Neural cell (in vitro differentiated cells): Measurements from ENCODE around the gene SEMG2. TPM values are rescaled to one million over a fixed set of nuclear protein-coding genes. Genes with fewer than 3 reads are reported as not detected.

Source experiments
- H2AFZ ChIP-seq: fragments of 200-600, 300-800 bp; sonication (generic), shearing (Covaris generic); 2 replicates; pipeline ENCODE4 v1.6.0; 2014; ENCODE audit warnings: low read depth, mild to moderate bottlenecking, antibody characterized with exemption, low read length, moderate library complexity
- H3F3A ChIP-seq: fragments of 200-600 bp; shearing (Covaris generic); 2 replicates; pipeline ENCODE4 v1.6.1; 2016; ENCODE audit warnings: mild to moderate bottlenecking, moderate library complexity, mixed read lengths, antibody characterized with exemption, low read length; ENCODE audit not compliant: insufficient read depth, poor library complexity, severe bottlenecking
- H3K27ac ChIP-seq: fragments of 200-600, 300-800 bp; sonication (generic), shearing (Covaris generic); 2 replicates; pipeline ENCODE4 v1.5.1; 2014; ENCODE audit warnings: mild to moderate bottlenecking, low read length, moderate library complexity
- H3K27me3 ChIP-seq: fragments of 300-800, 200-600 bp; sonication (generic), shearing (Covaris generic); 2 replicates; pipeline ENCODE4 v1.6.0; 2014; ENCODE audit warnings: mild to moderate bottlenecking, low read depth, low read length, moderate library complexity; ENCODE audit not compliant: insufficient read depth
- H3K36me3 ChIP-seq: fragments of 300-800, 200-600 bp; sonication (generic), shearing (Covaris generic); 2 replicates; pipeline ENCODE4 v1.5.1; 2014; ENCODE audit warnings: mild to moderate bottlenecking, antibody characterized with exemption, low read length, moderate library complexity; ENCODE audit not compliant: insufficient read depth
- H3K4me2 ChIP-seq: fragments of 300-800, 200-600 bp; sonication (generic), shearing (Covaris generic); 2 replicates; pipeline ENCODE4 v1.6.0; 2014; ENCODE audit warnings: mild to moderate bottlenecking, low read length
- H3K4me3 ChIP-seq: fragments of 300-800, 200-600 bp; sonication (generic), shearing (Covaris generic); 2 replicates; pipeline ENCODE4 v1.5.1; 2014; ENCODE audit warnings: mild to moderate bottlenecking, low read length, moderate library complexity
- H3K79me2 ChIP-seq: fragments of 200-600 bp; shearing (Covaris generic); replicated peaks from 2 replicates; pipeline ENCODE4 v1.6.0; 2014; ENCODE audit warnings: mild to moderate bottlenecking, low read length, moderate library complexity; ENCODE audit not compliant: insufficient read depth
- H3K9ac ChIP-seq: fragments of 300-800, 200-600 bp; sonication (generic), shearing (Covaris generic); 2 replicates; pipeline ENCODE4 v1.6.1; 2016; ENCODE audit warnings: mild to moderate bottlenecking, low read length, mixed read lengths
- H3K9me2 ChIP-seq: fragments of 200-600 bp; shearing (Covaris generic); 2 replicates; pipeline ENCODE4 v1.6.1; 2016; ENCODE audit warnings: mild to moderate bottlenecking, low read length, mixed read lengths; ENCODE audit not compliant: insufficient read depth
- H3K9me3 ChIP-seq: fragments of 200-600, 300-800 bp; sonication (generic), shearing (Covaris generic); 2 replicates; pipeline ENCODE4 v1.6.1; 2016; ENCODE audit warnings: mild to moderate bottlenecking, mixed run types, low read length, moderate library complexity, mixed read lengths
- H4K20me1 ChIP-seq: fragments of 200-600 bp; shearing (Covaris generic); 2 replicates; pipeline ENCODE4 v1.6.1; 2016; ENCODE audit warnings: mild to moderate bottlenecking, mixed run types; ENCODE audit not compliant: insufficient read depth
- CTCF ChIP-seq: fragments of 450-650 bp; IDR thresholded peaks from 2 replicates; pipeline ENCODE4 v1.5.1; 2014; ENCODE audit warnings: antibody characterized with exemption, mild to moderate bottlenecking, moderate library complexity; ENCODE audit not compliant: poor library complexity, severe bottlenecking
- EP300 ChIP-seq: fragments of 450-650 bp; conservative IDR thresholded peaks from 2 replicates; pipeline ENCODE4 v1.6.1; 2014; ENCODE audit warnings: antibody characterized with exemption, mild to moderate bottlenecking, moderate library complexity; ENCODE audit not compliant: poor library complexity, severe bottlenecking
- EZH2 ChIP-seq: fragments of 200-600, 300-800 bp; shearing (Covaris generic), sonication (generic); IDR thresholded peaks from 2 replicates; pipeline ENCODE4 v1.6.1; 2014; ENCODE audit warnings: antibody characterized with exemption, low read length, borderline replicate concordance, mild to moderate bottlenecking; ENCODE audit not compliant: insufficient read depth, poor library complexity, severe bottlenecking
- MXI1 ChIP-seq: fragments of 450-650 bp; conservative IDR thresholded peaks from 2 replicates; pipeline ENCODE4 v1.6.1; 2014; ENCODE audit warnings: antibody characterized with exemption, mild to moderate bottlenecking; ENCODE audit not compliant: poor library complexity, severe bottlenecking
- POLR2AphosphoS5 ChIP-seq: IDR thresholded peaks from 2 replicates; pipeline ENCODE4 v1.6.1; 2012
- RAD21 ChIP-seq: fragments of 450-650 bp; conservative IDR thresholded peaks from 2 replicates; pipeline ENCODE4 v1.6.1; 2014; ENCODE audit warnings: antibody characterized with exemption, mild to moderate bottlenecking, moderate library complexity
- SMC3 ChIP-seq: fragments of 450-650 bp; conservative IDR thresholded peaks from 2 replicates; pipeline ENCODE4 v1.6.1; 2014; ENCODE audit warnings: antibody characterized with exemption, mild to moderate bottlenecking, moderate library complexity; ENCODE audit not compliant: poor library complexity
- TAF1 ChIP-seq: IDR thresholded peaks from 2 replicates; pipeline ENCODE4 v1.6.1; 2012; ENCODE audit warnings: low read depth
- polyA plus RNA-seq: library from polyadenylated mRNA; depleted of rRNA; stranded (reverse); fragments of >200 nt; gene quantifications from 2 replicates; pipeline ENCODE4 v1.2.3, GENCODE V29; 2014
- TF ChIP-seq, protein P1 (sequence below): IDR thresholded peaks from 2 replicates; pipeline ENCODE4 v1.6.1; 2012; ENCODE audit warnings: borderline replicate concordance

Gene SEMG2
- polyA plus RNA-seq, 1 donor from 2014 or later = not detected

DNA sequence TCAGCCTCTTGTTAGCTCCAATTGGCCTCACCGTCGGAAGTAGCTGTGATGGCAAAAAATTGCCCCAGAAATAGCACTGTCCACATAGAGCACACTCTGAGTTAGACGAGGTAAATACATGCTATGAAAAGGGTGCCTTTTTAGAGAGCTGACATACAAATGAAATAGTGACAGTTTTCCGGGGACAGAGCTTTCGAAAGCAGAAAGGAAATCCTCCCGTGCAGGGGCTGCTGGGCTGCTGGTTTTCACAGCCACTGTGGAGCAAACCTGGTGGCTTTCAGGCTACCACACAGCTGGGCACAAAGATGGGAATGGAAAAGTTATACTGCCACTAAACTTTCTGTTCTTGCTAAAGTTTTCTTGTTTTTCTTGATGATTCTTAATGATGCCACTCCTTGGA lies 24.9 kb downstream of the SEMG2 start:
- Histone ChIP-seq H3K27me3 (no peaks in the 10 kb centered on the region), H3K4me3 (no peak overlapping the region), H3K9me3 (no peaks in the 10 kb centered on the region), H3K27ac (no peak overlapping the region), H4K20me1 (no peaks in the 10 kb centered on the region), H3K4me2 (no peak overlapping the region), H3F3A (no peaks in the 10 kb centered on the region), H3K36me3 (no peaks in the 10 kb centered on the region), H3K9ac (no peak overlapping the region), H3K9me2 (no peaks in the 10 kb centered on the region), H3K79me2 (no peaks in the 10 kb centered on the region), H2AFZ (no peak overlapping the region)
- TF ChIP-seq EZH2 (no peak), EP300 (no peak), CTCF (no peak), MXI1 (no peak), SMC3 (no peak), TAF1 (no peak), POLR2AphosphoS5 (no peak), RAD21 (no peak)
- TF ChIP-seq, protein P1, sequence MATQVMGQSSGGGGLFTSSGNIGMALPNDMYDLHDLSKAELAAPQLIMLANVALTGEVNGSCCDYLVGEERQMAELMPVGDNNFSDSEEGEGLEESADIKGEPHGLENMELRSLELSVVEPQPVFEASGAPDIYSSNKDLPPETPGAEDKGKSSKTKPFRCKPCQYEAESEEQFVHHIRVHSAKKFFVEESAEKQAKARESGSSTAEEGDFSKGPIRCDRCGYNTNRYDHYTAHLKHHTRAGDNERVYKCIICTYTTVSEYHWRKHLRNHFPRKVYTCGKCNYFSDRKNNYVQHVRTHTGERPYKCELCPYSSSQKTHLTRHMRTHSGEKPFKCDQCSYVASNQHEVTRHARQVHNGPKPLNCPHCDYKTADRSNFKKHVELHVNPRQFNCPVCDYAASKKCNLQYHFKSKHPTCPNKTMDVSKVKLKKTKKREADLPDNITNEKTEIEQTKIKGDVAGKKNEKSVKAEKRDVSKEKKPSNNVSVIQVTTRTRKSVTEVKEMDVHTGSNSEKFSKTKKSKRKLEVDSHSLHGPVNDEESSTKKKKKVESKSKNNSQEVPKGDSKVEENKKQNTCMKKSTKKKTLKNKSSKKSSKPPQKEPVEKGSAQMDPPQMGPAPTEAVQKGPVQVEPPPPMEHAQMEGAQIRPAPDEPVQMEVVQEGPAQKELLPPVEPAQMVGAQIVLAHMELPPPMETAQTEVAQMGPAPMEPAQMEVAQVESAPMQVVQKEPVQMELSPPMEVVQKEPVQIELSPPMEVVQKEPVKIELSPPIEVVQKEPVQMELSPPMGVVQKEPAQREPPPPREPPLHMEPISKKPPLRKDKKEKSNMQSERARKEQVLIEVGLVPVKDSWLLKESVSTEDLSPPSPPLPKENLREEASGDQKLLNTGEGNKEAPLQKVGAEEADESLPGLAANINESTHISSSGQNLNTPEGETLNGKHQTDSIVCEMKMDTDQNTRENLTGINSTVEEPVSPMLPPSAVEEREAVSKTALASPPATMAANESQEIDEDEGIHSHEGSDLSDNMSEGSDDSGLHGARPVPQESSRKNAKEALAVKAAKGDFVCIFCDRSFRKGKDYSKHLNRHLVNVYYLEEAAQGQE = no peak

DNA sequence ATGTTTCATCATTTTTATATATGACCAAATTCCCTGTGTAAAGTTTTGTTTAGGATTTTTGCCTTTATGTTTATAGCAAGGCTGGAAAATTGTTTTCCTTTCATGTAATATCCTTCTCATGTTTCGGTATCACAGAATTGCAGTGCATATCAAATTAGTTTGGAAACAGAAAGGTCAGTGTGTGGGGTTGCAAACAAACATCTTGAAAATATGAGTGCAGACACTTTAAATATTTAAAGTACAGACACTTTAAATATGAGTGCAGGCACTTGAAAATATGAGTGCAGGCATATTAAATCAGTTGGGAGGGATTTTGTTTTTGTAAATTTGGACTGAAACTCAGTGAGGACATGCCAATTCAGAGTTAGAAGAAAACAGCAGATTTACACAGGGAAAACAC lies 26.7 kb downstream of the SEMG2 start:
- Histone ChIP-seq H3F3A (no peaks in the 10 kb centered on the region), H3K9me2 (no peaks in the 10 kb centered on the region), H3K79me2 (no peaks in the 10 kb centered on the region), H3K27me3 (no peaks in the 10 kb centered on the region), H3K4me2 (no peak overlapping the region), H3K27ac (no peak overlapping the region), H2AFZ (no peak overlapping the region), H4K20me1 (no peaks in the 10 kb centered on the region), H3K36me3 (no peaks in the 10 kb centered on the region), H3K9ac (no peak overlapping the region), H3K4me3 (no peak overlapping the region), H3K9me3 (no peaks in the 10 kb centered on the region)
- TF ChIP-seq EZH2 (no peak), EP300 (no peak), MXI1 (no peak), SMC3 (no peak), TAF1 (no peak), RAD21 (no peak), POLR2AphosphoS5 (no peak), CTCF (no peak)
- TF ChIP-seq, protein P1 = no peak
